BLaER1 (cell line): ENCODE data around the gene DYNLT4.

Experiments
- H3K27ac ChIP-seq: shearing (Covaris generic); formaldehyde crosslinking; 2 replicates; pipeline ENCODE4 v1.8.1; 2022
- H3K27me3 ChIP-seq: shearing (Covaris generic); formaldehyde crosslinking; 2 replicates; pipeline ENCODE4 v1.8.1; 2022
- H3K36me3 ChIP-seq: shearing (Covaris generic); formaldehyde crosslinking; 2 replicates; pipeline ENCODE4 v1.8.1; 2022
- H3K4me1 ChIP-seq: shearing (Covaris generic); formaldehyde crosslinking; 2 replicates; pipeline ENCODE4 v1.8.1; 2022
- H3K4me2 ChIP-seq: shearing (Covaris generic); formaldehyde crosslinking; 2 replicates; pipeline ENCODE4 v1.8.1; 2022
- H3K4me3 ChIP-seq: shearing (Covaris generic); formaldehyde crosslinking; 2 replicates; pipeline ENCODE4 v1.8.1; 2022
- H3K9ac ChIP-seq: shearing (Covaris generic); formaldehyde crosslinking; 2 replicates; pipeline ENCODE4 v1.8.1; 2022
- H3K9me3 ChIP-seq: shearing (Covaris generic); formaldehyde crosslinking; 2 replicates; pipeline ENCODE4 v1.8.1; 2022
- H4K20me1 ChIP-seq: shearing (Covaris generic); formaldehyde crosslinking; 2 replicates; pipeline ENCODE4 v1.8.1; 2022
- Cebpa-rat ChIP-seq: shearing (Covaris generic); IDR thresholded peaks from 2 replicates; pipeline ENCODE4 v1.8.1; 2022

Gene DYNLT4

GRCh38 chr1:44806704-44807363 is at the start of gene DYNLT4:
DYNLT4 (minus strand) TSS chr1:44807351; CDS start chr1:44806668, 683 bp downstream.
- Histone ChIP-seq H3K9me3 (no peaks in the 10 kb centered on the region), H3K4me1 (peaks cover 85% of the 10 kb centered on the region), H4K20me1 (no peaks in the 10 kb centered on the region), H3K4me3 (peak within 1 kb of the TSS; percentile 49), H3K36me3 (peaks cover 52% of the 10 kb centered on the region), H3K4me2 (peak within 1 kb of the TSS; percentile 79), H3K27me3 (no peaks in the 10 kb centered on the region), H3K27ac (peak within 1 kb of the TSS; percentile 98), H3K9ac (peak within 1 kb of the TSS; percentile 78)
- TF ChIP-seq Cebpa-rat, result no peak

GRCh38 chr1:44855742-44856141 is 48.6 kb upstream of the DYNLT4 start:
- H3K9ac ChIP-seq, result no peak overlapping the region
- no peak for TF ChIP-seq Cebpa-rat
- H4K20me1 ChIP-seq, result no peaks in the 10 kb centered on the region
- H3K27me3 ChIP-seq, result no peaks in the 10 kb centered on the region
- no peak overlapping the region for H3K27ac ChIP-seq
- H3K36me3 ChIP-seq, result peaks cover 57% of the 10 kb centered on the region
- H3K4me2 ChIP-seq, result no peak overlapping the region
- H3K9me3 ChIP-seq, result no peaks in the 10 kb centered on the region
- peaks cover 10% of the 10 kb centered on the region for H3K4me1 ChIP-seq
- H3K4me3 ChIP-seq, result no peak overlapping the region

- Histone ChIP-seq H3K4me3 (no peak overlapping the region), H3K36me3 (peaks cover 65% of the 10 kb centered on the region), H3K9me3 (no peaks in the 10 kb centered on the region), H3K9ac (no peak overlapping the region), H4K20me1 (no peaks in the 10 kb centered on the region), H3K4me1 (peaks cover 3% of the 10 kb centered on the region), H3K27ac (no peak overlapping the region), H3K27me3 (no peaks in the 10 kb centered on the region), H3K4me2 (no peak overlapping the region)
- TF ChIP-seq Cebpa-rat, result no peak
Observed at GRCh38 chr1:44854970-44855369, 47.8 kb upstream of the DYNLT4 start.

GRCh38 chr1:44853201-44853600 is 46.0 kb upstream of the DYNLT4 start:
- Histone ChIP-seq H3K9me3 (no peaks in the 10 kb centered on the region), H3K36me3 (peaks cover 73% of the 10 kb centered on the region), H3K27me3 (no peaks in the 10 kb centered on the region), H3K4me1 (no peaks in the 10 kb centered on the region), H4K20me1 (no peaks in the 10 kb centered on the region), H3K27ac (no peak overlapping the region), H3K4me2 (no peak overlapping the region), H3K4me3 (no peak overlapping the region), H3K9ac (no peak overlapping the region)
- no peak for TF ChIP-seq Cebpa-rat

GRCh38 chr1:44851308-44851707 is 44.2 kb upstream of the DYNLT4 start:
- H3K9me3 ChIP-seq, result no peaks in the 10 kb centered on the region
- no peak overlapping the region for H3K9ac ChIP-seq
- TF ChIP-seq Cebpa-rat, result no peak
- no peak overlapping the region for H3K4me2 ChIP-seq
- no peaks in the 10 kb centered on the region for H3K27me3 ChIP-seq
- peaks cover 57% of the 10 kb centered on the region for H3K36me3 ChIP-seq
- H3K27ac ChIP-seq, result no peak overlapping the region
- no peaks in the 10 kb centered on the region for H4K20me1 ChIP-seq
- H3K4me3 ChIP-seq, result no peak overlapping the region
- H3K4me1 ChIP-seq, result no peaks in the 10 kb centered on the region

- no peaks in the 10 kb centered on the region for H3K4me1 ChIP-seq
- no peak overlapping the region for H3K27ac ChIP-seq
- TF ChIP-seq Cebpa-rat, result no peak
- no peaks in the 10 kb centered on the region for H3K27me3 ChIP-seq
- no peak overlapping the region for H3K4me2 ChIP-seq
- H3K4me3 ChIP-seq, result no peak overlapping the region
- no peaks in the 10 kb centered on the region for H3K9me3 ChIP-seq
- no peaks in the 10 kb centered on the region for H4K20me1 ChIP-seq
- no peak overlapping the region for H3K9ac ChIP-seq
- peaks cover 40% of the 10 kb centered on the region for H3K36me3 ChIP-seq
Observed at GRCh38 chr1:44849575-44850132, 42.5 kb upstream of the DYNLT4 start.

GRCh38 chr1:44848456-44849181 is 41.5 kb upstream of the DYNLT4 start:
- Histone ChIP-seq H3K36me3 (peaks cover 34% of the 10 kb centered on the region), H3K4me1 (no peaks in the 10 kb centered on the region), H3K9ac (no peak overlapping the region), H3K27me3 (no peaks in the 10 kb centered on the region), H3K27ac (no peak overlapping the region), H4K20me1 (no peaks in the 10 kb centered on the region), H3K4me2 (no peak overlapping the region), H3K9me3 (no peaks in the 10 kb centered on the region), H3K4me3 (no peak overlapping the region)
- no peak for TF ChIP-seq Cebpa-rat

GRCh38 chr1:44847845-44848244 is 40.7 kb upstream of the DYNLT4 start:
- Histone ChIP-seq H3K9me3 (no peaks in the 10 kb centered on the region), H3K4me1 (peaks cover 1% of the 10 kb centered on the region), H3K27ac (no peak overlapping the region), H4K20me1 (no peaks in the 10 kb centered on the region), H3K36me3 (peaks cover 34% of the 10 kb centered on the region), H3K27me3 (no peaks in the 10 kb centered on the region), H3K4me2 (no peak overlapping the region), H3K9ac (no peak overlapping the region), H3K4me3 (no peak overlapping the region)
- TF ChIP-seq Cebpa-rat, result no peak

- Histone ChIP-seq H3K27me3 (no peaks in the 10 kb centered on the region), H3K9me3 (no peaks in the 10 kb centered on the region), H3K4me3 (no peak overlapping the region), H4K20me1 (no peaks in the 10 kb centered on the region), H3K36me3 (peaks cover 25% of the 10 kb centered on the region), H3K27ac (no peak overlapping the region), H3K9ac (no peak overlapping the region), H3K4me1 (peaks cover 9% of the 10 kb centered on the region), H3K4me2 (no peak overlapping the region)
- no peak for TF ChIP-seq Cebpa-rat
Observed at GRCh38 chr1:44846985-44847384, 39.8 kb upstream of the DYNLT4 start.
